Stimulated activated CD8-positive, alpha-beta memory T cell treated with anti-CD3 and anti-CD28 coated beads, Interleukin-7, amount 100 ng/mL, for 24 hours (primary cell): ENCODE data around the gene IDI1.

Source experiments
- DNase-seq: peaks from one replicate; pipeline ENCODE4 v3.0.0-alpha.2; 2020; ENCODE audit warnings: low read depth

Gene IDI1

GRCh38 chr10:994836-995558 is 53.9 kb downstream of the IDI1 start:
- no peak for DNase-seq

- no peak for DNase-seq
Measured at GRCh38 chr10:992871-993270, 56.0 kb downstream of the IDI1 start.

- no peak for DNase-seq
Measured at GRCh38 chr10:992467-992866, 56.5 kb downstream of the IDI1 start.

GRCh38 chr10:990808-991207 is 58.1 kb downstream of the IDI1 start:
- DNase-seq: no peak
